Stimulated activated CD8-positive, alpha-beta memory T cell treated with anti-CD3 and anti-CD28 coated beads, Interleukin-7, amount 100 ng/mL, for 4 hours (primary cell): ENCODE data around the gene SSH2.
"Not testable (repeated sequence)": the region's sequence is repeated elsewhere in the genome, so short reads cannot be mapped to it uniquely, and the experiment has no call there.

ENCODE experiments used
- DNase-seq, 2 donors: peaks; one replicate each; pipeline ENCODE4 v3.0.0-alpha.2; 2020; ENCODE audit warnings: low read depth in 2 of 2

Gene SSH2

GRCh38 chr17:29929533-29930408 lies at the start of gene SSH2:
SSH2 (minus strand) TSS chr17:29930228; CDS start chr17:29930000, 228 bp downstream.
- DNase-seq: peak; percentile 72 to 85

GRCh38 chr17:29977836-29978235 lies 47.8 kb upstream of the SSH2 start:
- DNase-seq: no peak

GRCh38 chr17:29973005-29973404 lies 43.0 kb upstream of the SSH2 start:
- no peak for DNase-seq

- no peak for DNase-seq
These were observed 42.2 kb upstream of the SSH2 start for GRCh38 chr17:29972277-29972676.

- DNase-seq: no peak
These were observed 38.2 kb upstream of the SSH2 start for GRCh38 chr17:29968271-29968670.

- DNase-seq: no peak
These were observed 32.6 kb upstream of the SSH2 start for GRCh38 chr17:29962656-29963055.

GRCh38 chr17:29959658-29960337 lies 29.8 kb upstream of the SSH2 start:
- DNase-seq: no peak

GRCh38 chr17:29958947-29959657 lies 29.1 kb upstream of the SSH2 start:
- DNase-seq: no peak

- not testable (repeated sequence) for DNase-seq
These were observed 27.5 kb upstream of the SSH2 start for GRCh38 chr17:29957488-29957887.

- DNase-seq: no peak
These were observed 26.2 kb upstream of the SSH2 start for GRCh38 chr17:29956225-29956624.

GRCh38 chr17:29954405-29954804 lies 24.4 kb upstream of the SSH2 start:
- DNase-seq: no peak

GRCh38 chr17:29949696-29950095 lies 19.7 kb upstream of the SSH2 start:
- DNase-seq: no peak

- DNase-seq: no peak
These were observed 18.6 kb upstream of the SSH2 start for GRCh38 chr17:29948448-29949215.

GRCh38 chr17:29945281-29945680 lies 15.3 kb upstream of the SSH2 start:
- no peak for DNase-seq

GRCh38 chr17:29941334-29941733 lies 11.3 kb upstream of the SSH2 start, which contains the start of gene EFCAB5:
EFCAB5 (plus strand) TSS chr17:29941634; CDS start chr17:29941797, 163 bp downstream.
- no peak for DNase-seq

GRCh38 chr17:29936724-29937123 lies 6.7 kb upstream of the SSH2 start:
- no peak for DNase-seq

- DNase-seq: not testable (repeated sequence)
These were observed 5.9 kb upstream of the SSH2 start for GRCh38 chr17:29935909-29936308.

GRCh38 chr17:29933379-29933778 lies 3.4 kb upstream of the SSH2 start:
- no peak for DNase-seq

- peak; percentile 49 to 65 for DNase-seq
These were observed 1.4 kb upstream of the SSH2 start for GRCh38 chr17:29931231-29931932.

GRCh38 chr17:29930409-29931010 lies 482 bp upstream of the SSH2 start:
- peak in 1 of 2 donors; percentile 6 for DNase-seq
